Endodermal cell (in vitro differentiated cells): Measurements from ENCODE around the gene CA5A. TPM values are rescaled to one million over a fixed set of nuclear protein-coding genes. Genes with fewer than 3 reads are reported as not detected.

Experiments used
- DNase-seq: peaks from one replicate; pipeline ENCODE4 v3.0.0-alpha.2; 2017
- H3K27ac ChIP-seq: 2 replicates; pipeline ENCODE4 v1.5.1; 2013; ENCODE audit warnings: mild to moderate bottlenecking, low read depth, low read length, moderate library complexity
- H3K27me3 ChIP-seq: 2 replicates; pipeline ENCODE4 v1.6.1; 2013; ENCODE audit warnings: mild to moderate bottlenecking, low read length, moderate library complexity; ENCODE audit not compliant: insufficient read depth, control insufficient read depth, poor library complexity, severe bottlenecking
- H3K36me3 ChIP-seq: 2 replicates; pipeline ENCODE4 v1.7.0; 2013; ENCODE audit warnings: mild to moderate bottlenecking, low read length, moderate library complexity; ENCODE audit not compliant: control insufficient read depth, insufficient read depth
- H3K4me1 ChIP-seq: one replicate; pipeline ENCODE4 v1.7.0; 2013; ENCODE audit warnings: low read length; ENCODE audit not compliant: control insufficient read depth, insufficient read depth
- H3K4me3 ChIP-seq: 2 replicates; pipeline ENCODE4 v1.5.1; 2013; ENCODE audit warnings: mild to moderate bottlenecking, low read length, moderate library complexity
- H3K9ac ChIP-seq: 2 replicates; pipeline ENCODE4 v1.6.1; 2013; ENCODE audit warnings: mild to moderate bottlenecking, low read length, moderate library complexity; ENCODE audit not compliant: poor library complexity, severe bottlenecking; ENCODE audit errors: extremely low read depth
- H3K9me3 ChIP-seq: 2 replicates; pipeline ENCODE4 v1.6.1; 2013; ENCODE audit warnings: mild to moderate bottlenecking, low read length, moderate library complexity; ENCODE audit not compliant: control insufficient read depth
- H3K27ac Mint-ChIP-seq: 2 replicates; pipeline ENCODE4 v1.8.0; 2020; ENCODE audit warnings: mixed read lengths
- H3K27me3 Mint-ChIP-seq: 2 replicates; pipeline ENCODE4 v1.8.0; 2021; ENCODE audit warnings: mild to moderate bottlenecking, mixed read lengths; ENCODE audit not compliant: insufficient read depth
- H3K36me3 Mint-ChIP-seq: 2 replicates; pipeline ENCODE4 v1.8.0; 2020; ENCODE audit warnings: low read depth, mixed read lengths
- H3K4me1 Mint-ChIP-seq: 2 replicates; pipeline ENCODE4 v1.8.0; 2020; ENCODE audit warnings: mixed read lengths
- H3K4me3 Mint-ChIP-seq: 2 replicates; pipeline ENCODE4 v1.8.0; 2020; ENCODE audit warnings: mild to moderate bottlenecking, moderate library complexity, mixed read lengths
- H3K9me3 Mint-ChIP-seq: 2 replicates; pipeline ENCODE4 v1.8.0; 2020; ENCODE audit warnings: mild to moderate bottlenecking, mixed read lengths
- CTCF ChIP-seq: fragments of 200-600 bp; sonication (generic); conservative IDR thresholded peaks from 2 replicates; pipeline ENCODE4 v1.5.0; 2021; ENCODE audit warnings: antibody characterized with exemption, mild to moderate bottlenecking
- WGBS, 2 experiments: methylation state at CpG; one replicate each; pipeline versions ENCODE4 v1.1.5 to v1.1.7; 2013; ENCODE audit warnings: missing lambda C conversion rate in 2 of 2, mixed read lengths in 1 of 2; ENCODE audit not compliant: insufficient coverage in 1 of 2, insufficient read length in 1 of 2; 5-methylcytosine and 5-hydroxymethylcytosine counted together
- total RNA-seq, 2 donors: library from RNA; stranded (reverse); fragmentation: NEBNext Ultra II Directional in 1 of 2; extraction: Animal tissue kit (Norgen Biotek cat#: 25700) in 1 of 2; gene quantifications; 2 replicates in 1 of 2; 3 replicates in 1 of 2; pipeline ENCODE4 v1.2.1, GENCODE V29; 2021

Gene CA5A
- total RNA-seq, 2 donors from 2014 or later: not detected

DNA sequence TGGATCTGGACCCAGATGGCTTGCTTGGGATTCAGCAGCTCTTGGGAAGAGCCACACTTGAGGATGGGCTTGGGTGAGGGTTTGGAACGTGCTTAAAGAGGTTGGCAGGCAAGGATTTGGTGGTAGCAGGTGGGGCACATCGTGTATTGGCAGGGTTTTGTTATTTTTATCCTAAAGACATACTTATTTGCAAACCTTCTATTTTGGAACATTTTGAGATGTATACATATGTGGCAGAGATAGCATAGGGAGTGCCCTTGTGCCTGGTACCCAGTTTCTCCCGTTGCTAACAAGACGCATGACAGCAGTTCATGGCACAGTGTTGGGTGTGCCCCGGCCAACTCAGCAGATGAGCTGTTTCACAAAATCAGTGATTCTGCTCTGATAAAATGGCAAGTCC, 24.0 kb upstream of the CA5A start:
- H3K36me3 Mint-ChIP-seq: peaks cover 20% of the 10 kb centered on the region
- no peaks in the 10 kb centered on the region for H3K4me1 ChIP-seq
- no peaks in the 10 kb centered on the region for H3K9me3 Mint-ChIP-seq
- H3K9me3 ChIP-seq: no peaks in the 10 kb centered on the region
- H3K27ac Mint-ChIP-seq: peak overlapping the region; percentile 87
- H3K4me3 ChIP-seq: no peak overlapping the region
- H3K9ac ChIP-seq: no peak overlapping the region
- H3K4me1 Mint-ChIP-seq: peaks cover 17% of the 10 kb centered on the region
- H3K36me3 ChIP-seq: peaks cover 15% of the 10 kb centered on the region
- no peaks in the 10 kb centered on the region for H3K27me3 Mint-ChIP-seq
- peak; percentile 4 for DNase-seq
- no peaks in the 10 kb centered on the region for H3K27me3 ChIP-seq
- no peak overlapping the region for H3K27ac ChIP-seq
- 97 to 99% methylated on average over 3 to 4 of the region's 5 CpGs for WGBS, 2 experiments
- no peak for TF ChIP-seq CTCF
- no peak overlapping the region for H3K4me3 Mint-ChIP-seq

GRCh38 chr16:87959391-87959990, 23.2 kb upstream of the CA5A start:
- Histone ChIP-seq H3K36me3 (peaks cover 18% of the 10 kb centered on the region), H3K9ac (no peak overlapping the region), H3K9me3 (no peaks in the 10 kb centered on the region), H3K27ac (no peak overlapping the region), H3K4me3 (no peak overlapping the region), H3K4me1 (no peaks in the 10 kb centered on the region), H3K27me3 (no peaks in the 10 kb centered on the region)
- H3K27me3 Mint-ChIP-seq: no peaks in the 10 kb centered on the region
- TF ChIP-seq CTCF: no peak
- H3K9me3 Mint-ChIP-seq: no peaks in the 10 kb centered on the region
- peaks cover 20% of the 10 kb centered on the region for H3K36me3 Mint-ChIP-seq
- peaks cover 17% of the 10 kb centered on the region for H3K4me1 Mint-ChIP-seq
- H3K4me3 Mint-ChIP-seq: no peak overlapping the region
- H3K27ac Mint-ChIP-seq: peak overlapping the region; percentile 87
- peak; percentile 55 for DNase-seq
- 93 to 97% methylated on average over 15 to 23 of the region's 23 CpGs for WGBS, 2 experiments

DNA sequence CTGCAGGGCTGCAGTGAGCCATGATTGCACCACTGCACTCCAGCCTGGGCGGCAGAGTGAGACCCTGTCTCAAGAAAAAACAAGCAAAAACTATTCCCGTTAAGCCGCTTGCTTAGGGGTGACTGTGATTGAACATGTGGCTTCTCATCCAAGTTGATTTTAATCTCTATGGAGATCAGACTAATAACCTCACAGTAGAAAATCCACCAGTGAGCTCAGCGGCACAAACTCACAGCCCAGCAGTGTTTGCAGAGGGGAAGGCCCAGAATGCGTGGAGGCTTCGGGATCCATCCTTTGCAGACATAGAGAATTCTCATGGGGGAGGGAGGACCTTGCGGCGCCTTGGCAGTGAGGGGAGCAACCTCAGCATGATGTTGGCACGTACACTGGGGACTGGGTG, 22.3 kb upstream of the CA5A start:
- Histone ChIP-seq H3K36me3 (peaks cover 24% of the 10 kb centered on the region), H3K4me3 (no peak overlapping the region), H3K9ac (no peak overlapping the region), H3K27me3 (no peaks in the 10 kb centered on the region), H3K27ac (no peak overlapping the region), H3K4me1 (no peaks in the 10 kb centered on the region), H3K9me3 (no peaks in the 10 kb centered on the region)
- H3K4me1 Mint-ChIP-seq: peaks cover 17% of the 10 kb centered on the region
- WGBS, 2 experiments: 95 to 96% methylated on average over 8 to 9 of the region's 9 CpGs
- H3K4me3 Mint-ChIP-seq: no peak overlapping the region
- DNase-seq: peak; percentile 34
- H3K27me3 Mint-ChIP-seq: no peaks in the 10 kb centered on the region
- H3K9me3 Mint-ChIP-seq: no peaks in the 10 kb centered on the region
- H3K36me3 Mint-ChIP-seq: peaks cover 20% of the 10 kb centered on the region
- TF ChIP-seq CTCF: no peak
- H3K27ac Mint-ChIP-seq: peak overlapping the region; percentile 15
